ENCODE results near the gene PLIN5.

DNA sequence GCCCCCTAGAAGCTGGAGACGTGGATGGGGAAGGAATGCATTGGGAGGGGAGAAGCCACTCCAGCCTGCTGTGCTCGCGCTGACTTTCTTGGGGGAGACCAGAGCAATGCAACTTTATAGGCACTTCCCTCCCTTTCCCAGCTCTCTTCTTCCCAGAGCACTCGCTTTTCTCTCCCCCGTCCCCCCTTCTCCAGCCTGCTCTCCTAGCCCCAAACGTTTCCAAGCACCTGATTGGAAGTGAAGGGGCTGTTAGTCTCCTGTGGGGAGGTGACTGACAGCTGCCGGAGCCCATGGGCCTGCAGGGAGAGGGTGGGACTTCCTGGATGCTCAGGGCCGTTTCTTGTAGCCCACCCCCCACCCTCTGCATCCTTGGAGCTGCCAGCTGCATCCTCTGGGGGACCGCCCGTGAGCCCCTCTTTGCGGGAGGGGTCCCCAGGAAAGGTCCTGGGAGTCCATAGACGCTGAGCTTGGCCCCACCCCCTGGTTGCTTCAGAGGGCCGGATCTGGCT lies 60.5 kb downstream of the PLIN5 start:
- TF ChIP-seq CTCF (optimal IDR thresholded peaks at IDR 0.05 in 1 of 3, IDR thresholded peaks at IDR 0.05 in 1 of 3, conservative IDR thresholded peaks at IDR 0.05 in 1 of 3; ENCODE audit: extremely low read depth in 1 of 3, insufficient read depth in 2 of 3, low read length in 3 of 3) (no peak), EZH2 (IDR thresholded peaks at IDR 0.05; ENCODE audit: low read length) (no peak)

Data from keratinocyte (primary cell).